HG02610 (cell line): Measurements from ENCODE around the gene EVI5.

Source experiments
- ATAC-seq: cut with Tn5 transposase; IDR thresholded peaks from one replicate; pipeline ENCODE4 v1.9.1; 2021; ENCODE audit warnings: mild to moderate bottlenecking, moderate library complexity; ENCODE audit not compliant: unreplicated experiment

Gene EVI5

GRCh38 chr1:92486251-92487077, 298.4 kb downstream of the EVI5 start, which contains the start of gene GFI1:
Gene GFI1, minus strand, starts transcription at chr1:92486925. Its CDS starts 3,438 bp downstream, at chr1:92483487.
- ATAC-seq = peak; percentile 21

GRCh38 chr1:92485381-92486250, 299.3 kb downstream of the EVI5 start:
- ATAC-seq = peak; percentile 49

DNA sequence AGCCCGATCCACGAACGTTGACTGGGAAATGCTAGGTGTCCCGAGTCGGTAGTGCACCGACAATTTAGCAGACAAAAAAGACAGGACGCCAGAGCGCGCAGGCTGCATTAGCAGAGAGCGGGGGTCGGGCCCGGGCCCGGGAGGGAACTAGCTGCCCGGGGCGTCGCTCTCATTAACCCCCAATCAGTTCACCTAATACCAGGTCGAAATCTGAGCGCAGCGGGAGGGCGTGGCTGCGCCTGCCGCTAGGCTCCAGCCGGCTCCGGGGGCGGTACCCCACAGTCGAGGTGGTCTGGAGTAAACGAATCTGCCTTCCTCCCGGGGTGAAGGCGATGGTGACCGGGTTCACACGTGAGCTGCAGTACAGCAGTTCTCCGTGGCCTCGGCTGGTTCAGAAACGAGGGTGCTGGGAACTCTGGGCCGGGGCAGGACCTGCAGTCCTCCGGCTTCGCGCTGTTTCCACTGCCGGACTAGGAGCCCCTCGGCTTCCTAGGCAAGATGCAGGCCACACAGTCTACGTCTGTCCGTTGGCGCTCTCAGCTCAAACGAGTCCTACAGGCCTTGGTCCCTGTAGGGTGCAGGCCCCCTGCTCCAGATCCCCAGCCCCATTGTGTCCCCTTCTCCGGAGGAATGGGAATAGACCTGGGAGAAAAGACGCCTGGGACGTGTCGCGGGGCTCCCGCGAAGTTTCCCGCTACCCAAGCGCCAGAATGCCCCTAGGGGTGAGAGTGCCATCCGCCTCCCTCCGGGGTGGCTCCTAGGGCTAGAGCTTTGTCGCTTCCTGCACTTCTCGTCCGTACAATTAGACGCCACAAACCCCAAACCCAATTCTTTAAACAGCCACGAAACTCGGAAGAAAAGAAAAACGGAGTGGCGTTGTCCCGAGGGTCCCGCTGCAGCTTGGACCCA, 300.2 kb downstream of the EVI5 start:
- peak; percentile 19 for ATAC-seq

DNA sequence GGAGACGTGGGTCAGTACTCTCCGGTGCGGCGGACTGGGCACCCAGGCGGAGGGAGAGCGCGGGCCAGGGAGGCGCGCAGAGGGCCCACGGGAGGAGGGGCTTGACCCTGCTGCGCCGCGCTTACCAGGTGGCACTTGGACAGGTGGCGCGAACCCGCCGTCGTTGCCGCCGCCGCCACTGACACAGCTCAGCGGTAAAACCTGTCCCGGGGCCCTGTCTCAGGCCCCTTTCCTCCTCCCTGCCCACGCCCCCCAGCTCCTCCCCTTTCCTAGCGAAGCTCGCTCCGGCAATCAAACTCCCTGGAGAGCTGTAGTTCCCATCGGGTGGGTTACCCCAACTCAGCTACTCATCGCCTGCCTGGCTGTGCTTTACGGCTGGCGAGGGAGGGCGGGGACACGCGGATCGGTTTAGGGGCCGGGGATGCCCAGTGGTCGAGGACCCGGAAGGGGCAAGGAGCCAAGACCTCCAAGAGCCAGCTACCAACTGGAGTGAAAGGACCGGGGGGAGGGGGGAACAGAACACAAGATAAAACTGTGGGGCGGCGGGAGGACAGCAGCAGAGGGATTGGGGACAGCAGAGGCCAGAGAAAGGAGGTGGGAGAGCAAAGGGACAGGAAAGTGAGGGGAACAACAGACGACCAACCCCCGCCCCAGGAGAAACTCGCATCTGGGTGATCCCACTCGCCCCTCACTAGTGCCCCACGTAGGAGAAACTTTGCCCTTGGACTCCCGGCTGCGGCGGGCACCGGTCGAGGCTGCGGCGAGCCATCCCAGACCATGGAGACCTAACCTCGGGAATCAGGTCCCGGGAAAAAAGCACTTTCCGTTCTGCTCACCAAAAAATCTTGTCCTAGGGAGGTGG, 301.1 kb downstream of the EVI5 start:
- no peak for ATAC-seq

- ATAC-seq = no peak
Observed at GRCh38 chr1:92482665-92483609, 302.0 kb downstream of the EVI5 start.

DNA sequence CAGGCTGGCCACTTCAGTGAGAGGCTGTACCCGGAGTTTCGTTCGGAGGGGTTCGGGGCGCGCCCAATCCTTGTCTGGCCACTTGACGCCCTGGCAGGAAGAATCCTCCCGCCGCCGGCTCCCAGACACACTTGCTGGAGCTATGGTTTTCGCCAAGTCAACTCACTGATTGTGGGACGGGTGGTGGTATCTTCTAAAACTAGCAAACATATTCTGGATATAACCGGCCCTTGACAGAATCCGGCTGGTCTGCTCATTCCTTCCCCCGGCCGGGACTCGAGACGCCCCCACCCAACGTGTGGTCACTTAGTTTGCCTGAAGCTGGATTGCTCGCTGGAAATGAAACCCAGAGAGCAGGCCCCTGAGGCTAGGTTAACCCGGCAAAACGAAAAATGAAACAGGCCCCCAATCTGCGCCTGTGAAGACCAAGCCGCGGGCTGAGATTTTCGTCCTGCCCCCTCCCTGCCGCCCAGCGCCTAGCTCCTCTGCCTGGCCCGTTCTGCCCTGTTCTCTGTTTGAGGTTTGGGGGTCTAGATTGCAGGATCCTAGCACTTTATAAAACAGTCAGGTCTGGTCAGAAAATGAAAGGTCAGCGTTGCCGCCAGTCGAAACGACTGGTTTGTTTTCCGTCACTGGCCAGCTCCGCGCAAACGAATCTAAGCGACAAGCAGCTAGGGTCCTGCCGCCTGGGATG, 302.8 kb downstream of the EVI5 start:
- ATAC-seq = no peak

DNA sequence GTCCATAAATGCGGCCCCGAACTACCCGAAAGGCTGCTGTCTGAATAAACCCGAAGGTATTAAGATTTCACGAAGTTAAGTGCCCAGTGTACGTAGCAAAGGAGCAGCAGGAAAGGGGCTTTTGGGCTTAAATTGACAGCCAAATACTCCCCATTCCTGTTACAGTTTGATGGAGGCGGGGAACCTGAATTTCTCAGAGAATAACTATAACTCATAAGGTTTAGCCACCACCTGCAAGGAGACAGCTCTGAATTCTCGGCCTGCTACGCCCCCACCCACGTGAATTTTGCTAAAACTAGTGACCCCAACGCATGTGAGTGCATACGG, 303.3 kb downstream of the EVI5 start:
- no peak for ATAC-seq

- no peak for ATAC-seq
Observed at GRCh38 chr1:92480813-92481598, 303.9 kb downstream of the EVI5 start.

DNA sequence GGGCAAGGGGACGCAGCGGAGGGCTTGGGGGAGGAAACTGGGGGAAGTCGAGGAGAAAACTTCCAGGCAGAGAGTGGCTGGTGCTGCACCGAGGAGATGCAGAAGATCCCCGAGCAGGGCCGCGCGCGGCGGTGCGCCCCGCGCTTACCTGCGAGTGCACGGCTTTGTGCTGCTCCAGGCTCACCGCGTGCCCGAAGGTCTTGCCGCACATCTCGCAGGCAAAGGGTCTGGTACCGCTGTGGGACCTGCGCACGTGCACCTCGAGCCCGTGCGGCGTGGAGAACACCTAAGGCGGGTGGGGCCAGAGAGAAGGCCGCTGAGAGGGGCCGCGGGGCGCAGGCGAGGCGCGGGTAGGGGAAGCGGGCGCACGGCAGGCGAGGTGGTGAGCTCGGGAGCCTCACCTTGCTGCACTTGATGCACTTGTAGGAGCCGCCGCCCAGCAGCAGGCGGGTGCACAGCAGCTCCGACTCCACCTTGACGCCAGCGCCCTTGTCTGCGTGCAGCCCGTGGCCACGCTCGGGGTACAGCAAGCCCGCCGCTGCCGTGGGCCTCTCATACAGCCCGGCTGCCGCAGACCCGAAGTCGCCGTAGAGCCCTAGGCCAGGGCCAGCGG, 304.6 kb downstream of the EVI5 start:
- no peak for ATAC-seq

GRCh38 chr1:92479587-92479986, 305.3 kb downstream of the EVI5 start:
- ATAC-seq = no peak

DNA sequence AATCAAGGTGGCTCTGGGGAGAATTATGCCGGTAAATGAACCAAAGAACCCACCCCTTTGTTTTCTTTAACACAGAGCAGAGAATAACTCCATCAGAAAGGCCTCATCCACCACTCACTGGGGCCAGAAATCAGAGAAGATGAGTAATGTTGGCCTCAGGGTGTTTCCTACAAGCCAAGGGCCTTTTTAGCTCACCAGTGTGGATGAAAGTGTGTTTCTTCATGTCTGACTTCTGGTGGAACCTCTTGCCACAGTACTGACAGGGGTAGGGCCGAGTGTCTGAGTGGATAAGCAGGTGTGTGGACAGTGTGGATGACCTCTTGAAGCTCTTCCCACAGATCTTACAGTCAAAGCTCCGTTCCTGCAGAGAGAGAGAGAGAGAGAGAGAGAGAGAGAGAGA, 306.5 kb downstream of the EVI5 start:
- no peak for ATAC-seq

DNA sequence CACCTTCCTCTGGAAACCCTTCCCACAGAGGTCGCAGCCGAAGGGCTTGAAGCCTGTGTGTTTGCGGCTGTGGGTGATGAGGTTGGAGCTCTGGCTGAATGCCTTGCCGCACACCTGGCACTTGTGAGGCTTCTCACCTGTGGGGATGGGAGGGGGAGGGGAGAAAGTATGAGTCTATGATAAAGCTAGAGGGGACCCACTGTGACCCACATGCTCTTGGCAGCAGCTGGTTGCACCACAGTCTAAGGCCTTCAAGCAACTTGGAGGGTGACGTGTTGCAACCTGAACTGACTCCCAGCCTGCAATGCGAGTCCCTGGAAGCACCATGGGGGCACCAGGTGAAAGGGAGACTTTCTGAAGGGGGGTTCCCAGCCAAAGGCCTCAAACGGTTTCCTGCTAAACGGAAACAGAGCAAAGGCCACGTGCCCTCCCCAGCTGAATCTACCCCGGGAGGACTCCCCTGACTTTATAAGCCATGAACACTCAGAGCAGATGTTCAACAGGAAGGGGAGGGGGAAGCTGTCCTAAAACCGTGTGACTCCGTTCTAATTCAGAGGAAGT, 308.8 kb downstream of the EVI5 start:
- ATAC-seq = peak; percentile 50

DNA sequence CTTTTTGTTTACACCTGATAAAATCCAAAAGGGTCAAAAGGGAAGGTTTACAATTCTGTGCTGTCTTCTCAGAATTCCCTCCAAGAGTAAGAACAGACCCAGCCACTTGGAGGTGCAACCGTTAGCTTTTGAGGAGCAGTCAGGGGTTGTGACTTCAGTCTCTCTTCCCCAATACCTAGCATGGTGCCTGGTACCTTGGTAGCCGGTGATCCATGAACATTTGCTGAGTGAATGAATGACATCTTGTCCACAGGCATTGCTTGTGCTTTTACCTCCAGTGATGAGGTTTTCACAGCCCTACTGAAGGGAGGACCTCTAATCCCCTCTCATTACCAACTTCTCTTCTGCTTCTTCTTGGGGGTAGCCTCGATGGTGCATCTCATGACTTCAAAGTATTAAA, 309.9 kb downstream of the EVI5 start:
- ATAC-seq = no peak

DNA sequence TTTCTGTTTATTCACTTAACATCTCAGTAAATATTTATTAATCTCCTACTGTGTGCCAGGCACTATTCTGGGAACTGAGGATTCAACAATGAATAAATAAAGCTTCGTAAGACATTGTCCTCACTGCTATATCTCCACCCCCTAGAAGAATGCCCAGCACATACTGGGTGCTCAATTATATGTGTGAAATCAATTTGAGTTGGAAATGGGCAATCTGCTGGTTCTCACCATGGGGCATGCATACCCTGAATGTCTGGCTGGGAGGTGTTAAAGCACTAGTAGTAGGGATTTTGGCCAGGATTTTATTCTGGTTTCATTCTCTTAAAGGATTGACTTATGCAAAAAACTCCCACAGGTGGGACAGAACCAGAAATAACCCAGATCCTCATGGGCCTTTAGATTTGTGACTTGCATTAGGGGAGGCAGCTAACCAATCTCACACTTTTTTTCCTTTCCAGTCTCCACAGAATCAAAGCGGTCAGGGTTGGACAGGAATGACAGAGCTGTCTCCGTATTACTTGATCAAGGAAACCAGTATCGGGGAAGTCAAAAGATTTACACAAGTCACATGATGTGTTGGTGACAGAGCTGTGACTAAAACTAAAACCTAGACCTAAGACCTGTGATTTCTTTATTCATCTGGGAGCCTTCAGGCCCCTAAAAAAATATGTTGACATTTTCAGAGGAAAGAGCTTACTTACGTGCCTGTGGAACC, 311.0 kb downstream of the EVI5 start:
- ATAC-seq = peak; percentile 68

- ATAC-seq = no peak
Observed at GRCh38 chr1:92470216-92470615, 314.7 kb downstream of the EVI5 start.

DNA sequence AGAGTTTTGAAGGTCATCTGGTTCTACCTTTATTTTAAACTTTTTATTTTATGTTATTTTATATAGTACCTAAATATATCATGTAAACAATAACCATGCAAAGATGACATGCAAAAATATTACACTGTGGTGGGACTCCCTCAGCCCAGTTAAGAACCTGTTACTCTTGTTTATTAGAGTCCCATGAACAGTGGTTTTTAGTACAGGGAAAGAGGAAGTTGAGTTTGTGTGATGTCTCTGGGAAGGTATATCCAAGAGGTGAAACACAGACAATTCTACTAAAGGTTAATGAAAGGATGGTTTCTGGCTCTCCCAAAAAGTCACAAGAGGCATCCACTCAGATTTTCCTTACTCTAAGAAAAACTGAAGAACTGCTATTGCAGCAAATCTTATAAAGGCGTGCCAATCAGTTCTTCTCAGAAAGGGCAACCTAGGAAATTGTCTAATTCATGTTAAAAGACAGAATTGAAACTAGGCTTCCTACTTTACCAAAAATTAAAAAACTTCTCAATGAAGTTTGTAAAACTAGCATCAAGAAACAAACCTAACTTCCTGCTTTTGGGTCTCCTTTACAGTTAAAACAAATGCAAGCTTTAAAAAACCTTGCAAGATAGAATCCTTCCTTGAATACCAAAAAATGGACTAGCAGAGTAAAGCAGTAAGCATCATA, 318.1 kb downstream of the EVI5 start:
- ATAC-seq = no peak
